Immature natural killer cell (primary cell): ENCODE measurements around the gene ADAM33. TPM values are rescaled to one million over a fixed set of nuclear protein-coding genes. Genes with fewer than 3 reads are reported as not detected.

Source experiments
- DNase-seq, 3 donors: peaks; one replicate each; pipeline ENCODE4 v3.0.0; 2022; ENCODE audit warnings: mixed read lengths in 1 of 3
- H3K27ac Mint-ChIP-seq, 6 donors: one replicate each; pipeline ENCODE4 v1.8.0; 2020; ENCODE audit warnings: mixed read lengths in 6 of 6, mild to moderate bottlenecking in 5 of 6, inconsistent platforms in 4 of 6, moderate library complexity in 3 of 6
- H3K27me3 Mint-ChIP-seq, 3 donors: one replicate each; pipeline ENCODE4 v1.8.0; 2020 to 2021; ENCODE audit warnings: low read depth in 3 of 3, mild to moderate bottlenecking in 3 of 3, mixed read lengths in 3 of 3, moderate library complexity in 3 of 3, inconsistent platforms in 1 of 3
- H3K36me3 Mint-ChIP-seq, 3 donors: one replicate each; pipeline ENCODE4 v1.8.0; 2020; ENCODE audit warnings: mixed read lengths in 3 of 3, inconsistent platforms in 2 of 3, mild to moderate bottlenecking in 2 of 3
- H3K4me1 Mint-ChIP-seq, 2 donors: one replicate each; pipeline ENCODE4 v1.8.0; 2020; ENCODE audit warnings: inconsistent platforms in 2 of 2, mild to moderate bottlenecking in 2 of 2, mixed read lengths in 2 of 2, moderate library complexity in 1 of 2
- H3K4me3 Mint-ChIP-seq, 5 donors: one replicate each; pipeline ENCODE4 v1.8.0; 2020; ENCODE audit warnings: mild to moderate bottlenecking in 5 of 5, mixed read lengths in 5 of 5, inconsistent platforms in 3 of 5, moderate library complexity in 3 of 5
- H3K9me3 Mint-ChIP-seq, 6 donors: one replicate each; pipeline ENCODE4 v1.8.0; 2020; ENCODE audit warnings: mild to moderate bottlenecking in 6 of 6, mixed read lengths in 6 of 6, inconsistent platforms in 4 of 6, moderate library complexity in 3 of 6
- polyA plus RNA-seq, 3 donors: library from polyadenylated mRNA; unstranded; fragments of 300-500 nt; fragmentation: Illumina TruSeq; gene quantifications; one replicate each; pipeline ENCODE4 v1.2.3, GENCODE V29; 2021

ADAM33 gene
- polyA plus RNA-seq, 3 donors from 2014 or later, result not detected

DNA sequence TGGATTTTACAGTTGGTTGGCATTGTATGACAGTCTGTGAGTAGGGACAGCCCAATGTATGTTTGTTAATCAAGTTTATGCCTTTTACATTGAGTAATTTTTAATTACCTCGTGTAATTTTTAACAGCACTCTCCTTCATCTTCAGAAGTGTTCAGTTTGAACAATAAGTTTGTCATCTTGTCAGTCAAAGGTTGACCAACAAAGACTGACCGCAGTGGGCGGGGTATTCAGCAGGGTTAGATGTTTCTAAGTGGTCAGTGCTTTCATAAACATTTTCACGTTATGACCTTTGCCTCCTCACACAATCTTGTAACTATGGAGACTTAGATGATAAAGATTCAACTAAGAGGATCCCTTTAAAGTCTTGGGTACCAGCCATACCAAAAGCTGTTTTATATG is 59.4 kb downstream of the ADAM33 start:
- H3K4me1 Mint-ChIP-seq, result no peaks in the 10 kb centered on the region
- H3K36me3 Mint-ChIP-seq, result peaks cover 4 to 35% (median 17%) of the 10 kb centered on the region in 3 donors
- no peak for DNase-seq
- H3K27ac Mint-ChIP-seq, result no peak overlapping the region
- no peaks in the 10 kb centered on the region for H3K9me3 Mint-ChIP-seq
- no peaks in the 10 kb centered on the region for H3K27me3 Mint-ChIP-seq
- H3K4me3 Mint-ChIP-seq, result no peak overlapping the region

GRCh38 chr20:3621111-3621510 is 60.7 kb downstream of the ADAM33 start:
- Mint-ChIP-seq H3K27ac (no peak overlapping the region), H3K9me3 (no peaks in the 10 kb centered on the region), H3K4me1 (no peaks in the 10 kb centered on the region), H3K36me3 (peaks cover 0 to 40% (median 22%) of the 10 kb centered on the region in 3 donors), H3K27me3 (no peaks in the 10 kb centered on the region), H3K4me3 (no peak overlapping the region)
- no peak for DNase-seq

Other genes with a start within 250 kb of the ADAM33 start
- 10 to 100 TPM in 1 of 3 donors, 1 to 10 TPM in 2; 9.4 to 15.2 (median 9.7) TPM for gene ATRN, start 211.0 kb downstream of the ADAM33 start, polyA plus RNA-seq
- not detected for gene GFRA4, start 18.6 kb downstream of the ADAM33 start, polyA plus RNA-seq
- gene SIGLEC1, start 30.6 kb upstream of the ADAM33 start, polyA plus RNA-seq, result under 1 TPM in 1 of 3 donors, not detected in 2; 0.13 TPM
- under 1 TPM in 1 of 3 donors, not detected in 2; 0.53 TPM for gene HSPA12B, start 50.7 kb upstream of the ADAM33 start, polyA plus RNA-seq
- gene ADISSP, start 85.7 kb upstream of the ADAM33 start, polyA plus RNA-seq, result 10 to 100 TPM; 16.4 to 27.5 (median 16.6) TPM
- gene SPEF1, start 99.4 kb upstream of the ADAM33 start, polyA plus RNA-seq, result not detected
- 1 to 10 TPM; 1.0 to 1.7 (median 1.1) TPM for gene CENPB, start 104.7 kb upstream of the ADAM33 start, polyA plus RNA-seq
- 10 to 100 TPM; 25.3 to 42.0 (median 29.0) TPM for gene CDC25B, start 114.3 kb upstream of the ADAM33 start, polyA plus RNA-seq
- gene AP5S1, start 138.5 kb upstream of the ADAM33 start, polyA plus RNA-seq, result 10 to 100 TPM; 16.3 to 23.1 (median 17.4) TPM
- gene MAVS, start 164.8 kb upstream of the ADAM33 start, polyA plus RNA-seq, result 1 to 10 TPM; 1.8 to 9.3 (median 2.5) TPM
- gene PANK2, start 207.4 kb upstream of the ADAM33 start, polyA plus RNA-seq, result 10 to 100 TPM; 42.1 to 53.0 (median 44.3) TPM